ENCODE data around the gene CHSY3.

- TF ChIP-seq SUZ12 (IDR thresholded peaks at IDR 0.05; ENCODE audit: extremely low read depth, insufficient read depth, insufficient read length), result no peak
- no peak for TF ChIP-seq ZNF274 (IDR thresholded peaks at IDR 0.05; ENCODE audit: low read depth, low read length)
- TF ChIP-seq YY1 (IDR thresholded peaks at IDR 0.05; ENCODE audit: insufficient read depth, insufficient read length), result no peak
These were observed 208.0 kb downstream of the CHSY3 start for GRCh38 chr5:130112246-130112645.

Measured in NT2/D1 (cell line).